Subcutaneous abdominal adipose tissue (tissue), 5 donors: ENCODE data around the gene PODN.

Experiments
- H3K27ac ChIP-seq: one replicate; pipeline ENCODE4 v1.7.0; 2013; ENCODE audit warnings: low read depth, mild to moderate bottlenecking, inconsistent platforms, low read length, moderate library complexity
- H3K27me3 ChIP-seq, 5 donors: one replicate each; pipeline ENCODE4 v1.7.0; 2013; ENCODE audit warnings: low read length in 5 of 5, inconsistent platforms in 1 of 5; ENCODE audit not compliant: control insufficient read depth in 5 of 5, insufficient read depth in 4 of 5
- H3K36me3 ChIP-seq, 5 donors: one replicate each; pipeline ENCODE4 v1.7.0; 2013; ENCODE audit warnings: low read length in 5 of 5; ENCODE audit not compliant: control insufficient read depth in 5 of 5, insufficient read depth in 5 of 5
- H3K4me1 ChIP-seq, 5 donors: one replicate each; pipeline ENCODE4 v1.7.0; 2013; ENCODE audit warnings: low read length in 5 of 5, mild to moderate bottlenecking in 3 of 5, moderate library complexity in 1 of 5; ENCODE audit not compliant: control insufficient read depth in 5 of 5, insufficient read depth in 5 of 5
- H3K4me3 ChIP-seq, 5 donors: one replicate each; pipeline ENCODE4 v1.7.0; 2013; ENCODE audit warnings: low read length in 5 of 5, low read depth in 1 of 5
- H3K9ac ChIP-seq, 5 donors: one replicate each; pipeline ENCODE4 v1.7.0; 2013; ENCODE audit warnings: low read length in 5 of 5, mild to moderate bottlenecking in 4 of 5, moderate library complexity in 3 of 5
- H3K9me3 ChIP-seq, 5 donors: one replicate each; pipeline ENCODE4 v1.7.0; 2013; ENCODE audit warnings: low read length in 5 of 5; ENCODE audit not compliant: control insufficient read depth in 5 of 5
- donor health status: healthy.
- donor health status: healthy.
- donor health status: healthy.
- donor health status: healthy.
- donor health status: healthy.

Gene PODN

GRCh38 chr1:53121319-53122172 lies 59.5 kb downstream of the PODN start:
- Histone ChIP-seq H3K4me3 (no peak overlapping the region), H3K4me1 (peaks cover 13 to 67% (median 58%) of the 10 kb centered on the region in 5 donors), H3K27me3 (peaks cover 0 to 4% (median 0%) of the 10 kb centered on the region in 5 donors), H3K36me3 (no peaks in the 10 kb centered on the region), H3K9me3 (no peaks in the 10 kb centered on the region), H3K9ac (no peak overlapping the region), H3K27ac (peak overlapping the region; percentile 75)

DNA sequence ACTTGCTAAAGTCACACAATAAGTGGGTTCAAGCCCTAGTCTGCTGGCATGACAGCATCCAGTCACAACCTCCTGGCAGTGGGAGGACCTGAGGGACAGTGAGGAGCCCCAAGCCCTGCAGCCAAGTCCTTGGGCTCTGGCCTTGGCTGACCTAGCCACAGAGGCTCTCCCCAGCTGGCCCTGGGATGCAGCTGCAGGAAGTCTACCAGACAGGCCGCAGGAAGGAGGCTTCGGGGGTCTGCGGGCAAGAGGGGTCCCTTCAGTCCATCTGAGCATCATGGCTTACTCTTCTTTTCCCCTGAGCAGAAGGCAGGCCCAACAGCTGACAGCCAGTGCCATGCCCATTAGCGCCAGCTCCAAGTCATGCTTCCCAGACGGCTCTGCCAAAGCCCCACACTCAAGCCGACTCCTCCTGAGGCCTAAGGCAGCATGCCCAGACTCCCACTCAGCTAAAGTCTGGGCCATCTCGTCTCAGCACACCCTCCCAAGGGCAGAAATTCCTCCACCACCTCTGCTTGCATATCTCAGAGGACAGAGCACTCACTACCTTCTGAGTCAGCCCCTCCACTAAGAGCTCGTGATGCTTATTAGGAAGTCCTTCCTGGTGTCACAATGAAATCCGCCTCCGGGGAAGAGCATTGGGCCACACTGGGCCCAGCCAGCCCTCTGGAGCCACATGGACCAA lies 60.3 kb downstream of the PODN start:
- Histone ChIP-seq H3K27ac (peak overlapping the region; percentile 75), H3K27me3 (peaks cover 0 to 4% (median 0%) of the 10 kb centered on the region in 5 donors), H3K4me1 (peaks cover 13 to 67% (median 58%) of the 10 kb centered on the region in 5 donors), H3K9me3 (no peaks in the 10 kb centered on the region), H3K36me3 (no peaks in the 10 kb centered on the region), H3K9ac (no peak overlapping the region), H3K4me3 (peak overlapping the region in 1 of 5 donors; percentile 6)

DNA sequence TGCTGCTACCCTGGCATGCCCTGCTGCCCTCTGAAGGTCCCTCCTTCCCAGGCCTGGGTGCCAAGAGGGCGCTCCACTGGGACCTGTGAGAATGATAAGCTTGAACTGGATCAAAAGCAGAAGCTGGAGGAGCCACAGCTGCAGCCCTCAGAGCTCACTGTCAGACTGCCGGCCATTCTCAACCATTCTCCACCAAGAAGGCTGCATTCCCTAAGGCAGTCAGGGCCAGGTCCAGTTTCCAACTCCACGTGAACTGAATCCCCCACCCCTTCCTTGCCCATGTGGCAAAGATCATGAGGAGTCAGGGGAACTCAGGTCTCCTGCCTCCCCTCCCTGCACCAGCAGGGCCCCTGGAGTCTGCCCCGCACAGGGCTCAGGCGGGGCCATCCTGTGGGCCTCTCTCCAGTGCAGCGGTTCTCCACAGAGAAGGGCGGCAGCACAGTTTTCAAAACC lies 61.0 kb downstream of the PODN start:
- peak overlapping the region; percentile 75 for H3K27ac ChIP-seq
- no peak overlapping the region for H3K4me3 ChIP-seq
- peak overlapping the region in 1 of 5 donors; percentile 16 for H3K9ac ChIP-seq
- H3K36me3 ChIP-seq, result no peaks in the 10 kb centered on the region
- peaks cover 13 to 67% (median 58%) of the 10 kb centered on the region in 5 donors for H3K4me1 ChIP-seq
- peaks cover 0 to 4% (median 0%) of the 10 kb centered on the region in 5 donors for H3K27me3 ChIP-seq
- no peaks in the 10 kb centered on the region for H3K9me3 ChIP-seq

DNA sequence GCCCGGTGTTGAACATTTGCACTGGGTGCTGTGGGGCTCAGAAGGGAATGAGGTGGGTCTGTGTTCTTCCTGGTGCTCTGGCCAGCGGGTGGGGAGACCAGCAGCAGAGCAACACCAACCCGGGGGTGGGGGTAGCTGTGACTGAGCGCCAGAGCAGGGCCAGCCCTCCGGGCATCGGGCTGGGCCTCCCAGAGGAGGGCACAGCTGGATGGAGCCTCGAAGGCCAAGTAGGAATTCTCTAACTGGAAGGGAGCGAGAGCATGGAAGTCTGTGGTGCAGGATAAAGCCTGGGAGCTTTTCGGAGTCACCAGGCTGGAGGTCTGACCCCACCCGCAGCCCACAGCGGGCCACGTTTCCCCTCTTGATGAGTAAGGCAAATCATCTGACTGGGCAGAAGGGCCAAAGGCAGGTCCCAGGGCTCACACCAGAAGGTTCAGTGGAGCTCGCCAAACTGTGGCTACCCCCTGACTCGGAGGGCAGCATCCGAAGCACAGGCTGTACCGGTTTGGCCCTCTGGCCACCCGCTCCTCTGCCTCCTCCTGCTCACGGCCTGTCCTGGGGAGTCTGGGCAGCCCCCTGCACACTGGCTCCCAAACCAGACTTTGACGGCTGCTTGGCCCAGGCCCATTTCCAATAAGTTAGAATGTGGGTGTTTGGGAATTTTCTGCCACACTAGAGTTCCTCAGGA lies 61.6 kb downstream of the PODN start:
- peaks cover 13 to 67% (median 58%) of the 10 kb centered on the region in 5 donors for H3K4me1 ChIP-seq
- no peak overlapping the region for H3K4me3 ChIP-seq
- H3K9ac ChIP-seq, result peak overlapping the region in 3 of 5 donors; percentile 13 to 38 (median 16)
- H3K9me3 ChIP-seq, result no peaks in the 10 kb centered on the region
- H3K27me3 ChIP-seq, result peaks cover 0 to 4% (median 0%) of the 10 kb centered on the region in 5 donors
- no peaks in the 10 kb centered on the region for H3K36me3 ChIP-seq
- H3K27ac ChIP-seq, result peak overlapping the region; percentile 75

DNA sequence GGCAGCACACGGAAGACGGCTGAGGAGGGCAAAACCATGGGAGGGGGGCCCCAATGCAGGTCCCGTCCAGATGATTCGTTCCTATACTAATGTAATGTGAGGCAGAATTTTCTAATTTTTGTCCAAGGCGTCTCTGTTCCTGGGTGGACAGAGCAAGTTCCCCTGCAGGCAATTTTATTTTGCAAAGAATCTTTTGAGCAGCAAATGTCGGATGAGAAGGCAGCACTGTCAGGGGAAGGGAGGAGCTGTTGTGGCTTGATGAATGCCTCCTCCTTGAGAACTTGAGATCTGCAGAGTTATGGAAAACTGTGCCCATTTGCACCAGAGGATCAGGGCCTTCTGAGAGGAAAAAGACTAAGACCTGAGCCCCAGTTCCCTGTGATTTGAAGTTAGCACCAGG lies 63.1 kb downstream of the PODN start:
- Histone ChIP-seq H3K27ac (no peak overlapping the region), H3K9ac (no peak overlapping the region), H3K9me3 (no peaks in the 10 kb centered on the region), H3K36me3 (no peaks in the 10 kb centered on the region), H3K4me1 (peaks cover 13 to 63% (median 54%) of the 10 kb centered on the region in 5 donors), H3K27me3 (peaks cover 0 to 4% (median 0%) of the 10 kb centered on the region in 5 donors), H3K4me3 (no peak overlapping the region)

GRCh38 chr1:53125623-53126360 lies 63.8 kb downstream of the PODN start:
- Histone ChIP-seq H3K27me3 (peaks cover 0 to 3% (median 0%) of the 10 kb centered on the region in 5 donors), H3K4me3 (no peak overlapping the region), H3K9ac (no peak overlapping the region), H3K27ac (no peak overlapping the region), H3K4me1 (peaks cover 13 to 58% (median 51%) of the 10 kb centered on the region in 5 donors), H3K36me3 (no peaks in the 10 kb centered on the region), H3K9me3 (no peaks in the 10 kb centered on the region)

DNA sequence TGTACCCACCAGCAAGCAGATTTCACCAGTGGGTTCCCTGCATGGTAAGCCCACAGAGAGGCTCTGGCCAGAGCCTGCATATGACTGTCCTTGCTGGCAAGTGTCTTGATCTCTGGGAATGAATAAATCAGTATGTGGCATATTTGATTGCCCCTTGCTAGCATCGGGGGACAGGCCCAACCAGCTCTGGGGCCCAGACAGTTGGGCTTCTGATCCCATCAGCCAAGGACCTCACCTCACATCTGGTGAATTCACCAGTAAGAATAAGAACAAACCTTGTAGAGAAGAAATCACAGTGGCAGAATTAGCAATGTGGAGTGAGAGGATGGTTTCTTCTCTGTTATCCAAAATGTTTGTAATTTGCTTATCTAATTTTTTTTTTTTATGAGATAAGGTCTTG lies 64.5 kb downstream of the PODN start:
- Histone ChIP-seq H3K27ac (no peak overlapping the region), H3K36me3 (no peaks in the 10 kb centered on the region), H3K9me3 (no peaks in the 10 kb centered on the region), H3K4me1 (peaks cover 13 to 51% (median 46%) of the 10 kb centered on the region in 5 donors), H3K9ac (no peak overlapping the region), H3K4me3 (no peak overlapping the region), H3K27me3 (peaks cover 0 to 3% (median 0%) of the 10 kb centered on the region in 5 donors)

DNA sequence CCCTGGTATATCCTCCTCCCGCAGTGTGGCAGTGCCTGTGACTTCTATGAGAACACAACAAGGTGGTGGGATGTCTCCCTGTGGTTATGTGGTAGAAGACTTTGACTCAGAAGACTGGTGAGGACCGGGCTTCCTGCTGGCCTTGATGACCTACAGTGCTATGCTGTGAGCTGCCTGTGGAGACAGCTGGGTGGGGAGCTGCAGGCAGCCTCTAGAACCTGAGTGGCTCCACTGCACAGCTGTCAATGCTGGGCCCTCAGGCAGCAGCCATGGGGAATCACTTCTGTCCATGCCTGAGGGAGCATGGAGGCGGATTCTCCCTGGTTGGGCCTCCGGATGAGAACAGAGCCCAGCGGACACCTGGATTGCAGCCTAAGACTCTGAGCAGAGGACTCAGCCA lies 65.5 kb downstream of the PODN start:
- H3K36me3 ChIP-seq, result no peaks in the 10 kb centered on the region
- no peak overlapping the region for H3K4me3 ChIP-seq
- peaks cover 0 to 3% (median 0%) of the 10 kb centered on the region in 5 donors for H3K27me3 ChIP-seq
- no peaks in the 10 kb centered on the region for H3K9me3 ChIP-seq
- H3K4me1 ChIP-seq, result peaks cover 9 to 41% (median 36%) of the 10 kb centered on the region in 5 donors
- peak overlapping the region in 1 of 5 donors; percentile 28 for H3K9ac ChIP-seq
- H3K27ac ChIP-seq, result no peak overlapping the region

GRCh38 chr1:53128401-53128800 lies 66.4 kb downstream of the PODN start:
- Histone ChIP-seq H3K27ac (no peak overlapping the region), H3K36me3 (no peaks in the 10 kb centered on the region), H3K9me3 (no peaks in the 10 kb centered on the region), H3K27me3 (peaks cover 0 to 3% (median 0%) of the 10 kb centered on the region in 5 donors), H3K4me3 (no peak overlapping the region), H3K9ac (no peak overlapping the region), H3K4me1 (peaks cover 4 to 32% (median 27%) of the 10 kb centered on the region in 5 donors)
